Measurements from ENCODE around the gene ASB6. TPM values are rescaled to one million over a fixed set of nuclear protein-coding genes. Genes with fewer than 3 reads are reported as not detected.
"Not testable (repeated sequence)": the region's sequence is repeated elsewhere in the genome, so short reads cannot be mapped to it uniquely, and the experiment has no call there.

The ASB6 gene
- polyA plus RNA-seq, 10 donors, result 10.6 to 13.8 (median 11.9) TPM

GRCh38 chr9:129646252-129646651, 4.3 kb upstream of the ASB6 start:
- no peak for DNase-seq

DNA sequence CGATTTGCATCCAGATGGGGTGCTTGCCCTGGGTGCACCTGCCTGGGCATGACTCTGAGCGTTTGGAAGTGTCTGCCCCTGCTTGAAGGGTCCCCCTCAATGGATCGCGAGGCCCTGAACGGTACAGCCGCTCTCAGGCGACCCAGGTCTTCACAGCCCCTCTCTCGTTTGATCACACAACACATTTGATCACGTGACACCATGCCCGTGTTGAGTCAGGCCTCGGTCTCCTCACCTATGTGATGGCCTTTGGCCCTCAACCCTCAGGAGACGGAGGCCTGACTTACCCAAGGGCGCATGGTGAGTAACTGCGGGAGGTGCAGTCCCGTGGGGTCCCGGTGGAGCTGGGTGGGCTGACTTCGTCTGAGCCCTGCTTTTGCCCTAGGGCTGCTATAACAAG, 3.0 kb upstream of the ASB6 start:
- DNase-seq, result no peak

DNA sequence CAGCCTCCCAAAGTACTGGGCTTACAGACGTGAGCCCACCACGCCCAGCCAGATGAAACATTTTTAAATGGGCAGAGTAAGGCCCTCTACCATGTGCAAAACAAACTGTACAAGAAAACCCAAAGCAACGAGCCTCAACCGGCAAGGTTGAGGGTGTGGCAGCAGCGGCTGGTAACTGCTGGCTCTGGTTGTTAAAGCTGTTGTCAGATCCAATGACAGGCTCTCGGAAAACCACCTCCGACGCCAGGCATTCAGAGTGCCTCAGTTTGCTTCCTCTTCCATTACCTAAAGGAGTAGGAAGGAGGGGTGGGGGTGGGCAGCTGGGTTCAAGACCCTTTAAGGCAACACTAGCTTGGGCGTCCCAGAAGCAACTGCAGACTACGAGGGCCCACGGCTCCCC, 2.4 kb upstream of the ASB6 start:
- DNase-seq, result no peak

- DNase-seq, result no peak
Observed at GRCh38 chr9:129643706-129644105, 1.8 kb upstream of the ASB6 start.

GRCh38 chr9:129640871-129641749, 841 bp downstream of the ASB6 start:
- DNase-seq, result no peak

- no peak for DNase-seq
Observed at GRCh38 chr9:129640086-129640870, 1.7 kb downstream of the ASB6 start.

- DNase-seq, result no peak
Observed at GRCh38 chr9:129639756-129640085, 2.2 kb downstream of the ASB6 start.

- no peak for DNase-seq
Observed at GRCh38 chr9:129639034-129639630, 2.8 kb downstream of the ASB6 start.

- DNase-seq, result no peak
Observed at GRCh38 chr9:129637673-129638439, 4.1 kb downstream of the ASB6 start.

- no peak for DNase-seq
Observed at GRCh38 chr9:129637102-129637501, 4.8 kb downstream of the ASB6 start.

GRCh38 chr9:129636343-129636742, 5.6 kb downstream of the ASB6 start:
- not testable (repeated sequence) for DNase-seq

GRCh38 chr9:129635099-129636065, 6.6 kb downstream of the ASB6 start:
- no peak for DNase-seq

DNA sequence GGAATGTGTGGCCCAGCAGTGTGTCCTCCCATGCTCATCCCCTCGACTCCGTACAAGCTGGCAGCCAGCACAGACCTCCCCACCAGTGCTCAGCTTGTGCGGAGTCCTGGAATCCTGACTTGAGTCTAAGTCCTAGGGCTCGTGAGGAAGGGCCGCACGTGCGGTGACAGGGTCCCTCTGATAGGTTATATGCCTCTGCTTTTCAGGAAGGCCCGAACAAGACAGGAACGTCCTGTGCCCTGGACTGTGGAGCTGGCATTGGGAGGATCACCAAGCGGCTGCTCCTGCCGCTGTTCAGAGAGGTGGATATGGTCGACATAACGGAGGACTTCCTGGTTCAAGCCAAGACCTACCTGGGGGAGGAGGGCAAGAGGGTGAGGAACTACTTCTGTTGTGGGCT, 8.1 kb downstream of the ASB6 start:
- DNase-seq, result no peak

DNA sequence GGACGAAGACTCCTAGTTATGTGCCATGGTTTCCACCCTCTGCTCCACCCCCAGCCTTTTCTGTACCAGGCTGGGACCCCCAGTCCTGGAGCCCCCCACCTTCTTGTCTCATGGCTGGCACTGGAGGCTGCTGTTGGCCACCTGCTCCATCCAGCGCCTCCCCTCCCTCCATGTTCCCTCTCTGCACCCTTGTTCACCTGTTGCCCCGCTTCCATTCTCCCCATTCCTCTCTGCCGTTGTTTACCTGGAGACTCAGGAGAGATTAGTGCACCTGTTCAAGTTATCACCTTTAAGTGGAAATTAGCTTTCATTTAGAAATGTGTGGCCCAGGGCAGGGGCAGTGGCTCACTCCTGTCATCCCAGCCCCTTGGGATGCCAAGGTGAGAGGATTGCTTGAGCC, 8.7 kb downstream of the ASB6 start:
- no peak for DNase-seq

DNA sequence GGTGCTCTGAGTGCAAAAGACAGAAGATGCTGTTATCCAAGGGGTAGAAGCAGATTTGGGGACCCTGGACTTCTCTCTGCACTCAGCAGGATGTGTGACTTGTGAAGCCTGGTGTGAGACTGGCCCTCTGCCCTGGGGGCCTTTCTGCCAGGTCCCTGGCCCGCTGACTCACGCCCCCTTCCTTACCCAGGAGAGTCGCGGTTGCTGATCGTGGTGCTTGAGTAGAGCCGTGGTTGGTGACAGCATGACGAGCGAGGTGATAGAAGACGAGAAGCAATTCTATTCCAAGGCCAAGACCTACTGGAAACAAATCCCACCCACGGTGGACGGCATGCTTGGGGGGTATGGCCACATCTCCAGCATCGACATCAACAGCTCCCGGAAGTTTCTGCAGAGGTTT, 9.5 kb downstream of the ASB6 start:
- DNase-seq, result no peak

DNA sequence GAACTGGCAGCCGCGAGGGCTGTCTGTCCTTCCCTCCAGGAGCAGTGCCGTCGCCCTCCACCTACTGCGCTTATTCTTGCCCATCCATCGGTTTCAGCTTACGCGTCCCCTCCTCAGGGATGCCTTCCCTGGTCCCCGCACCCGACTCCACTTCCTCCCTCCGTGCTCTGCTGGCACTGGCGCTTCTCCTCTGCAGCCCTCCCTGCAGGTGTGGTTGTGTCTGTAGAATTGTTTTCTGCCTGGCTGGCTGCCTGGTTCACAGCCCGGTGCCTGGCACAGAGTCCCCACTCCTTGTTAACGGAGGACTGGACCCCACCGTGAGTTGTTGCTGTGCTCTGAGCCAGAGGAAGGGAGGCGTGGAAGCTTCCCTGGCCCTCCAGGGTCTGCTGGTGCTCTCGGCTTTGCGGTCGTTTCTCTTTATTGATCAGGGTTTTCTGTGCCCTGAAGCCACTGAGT, 10.2 kb downstream of the ASB6 start:
- DNase-seq, result no peak

- DNase-seq, result no peak
Observed at GRCh38 chr9:129630967-129631673, 10.8 kb downstream of the ASB6 start.

- no peak for DNase-seq
Observed at GRCh38 chr9:129629251-129629820, 12.6 kb downstream of the ASB6 start.

- no peak for DNase-seq
Observed at GRCh38 chr9:129628709-129629108, 13.2 kb downstream of the ASB6 start.

Data from muscle of back (tissue), 11 donors.